Muscle of leg (tissue), 11 donors: Measurements from ENCODE around the gene GYPA. TPM values are rescaled to one million over a fixed set of nuclear protein-coding genes. Genes with fewer than 3 reads are reported as not detected.
"Not testable (repeated sequence)": the region's sequence is repeated elsewhere in the genome, so short reads cannot be mapped to it uniquely, and the experiment has no call there.

Experiments used
- DNase-seq: peaks from one replicate; pipeline ENCODE4 v3.0.0; 2013
- H3K27ac ChIP-seq: one replicate; pipeline ENCODE4 v1.5.1; 2013; ENCODE audit warnings: mild to moderate bottlenecking, low read length, control low read depth
- H3K27me3 ChIP-seq: one replicate; pipeline ENCODE4 v1.6.1; 2013; ENCODE audit warnings: low read length; ENCODE audit not compliant: control insufficient read depth, insufficient read depth
- H3K36me3 ChIP-seq: one replicate; pipeline ENCODE4 v1.6.1; 2013; ENCODE audit warnings: low read length; ENCODE audit not compliant: control insufficient read depth, insufficient read depth
- H3K4me1 ChIP-seq: one replicate; pipeline ENCODE4 v1.6.1; 2013; ENCODE audit warnings: low read length; ENCODE audit not compliant: control insufficient read depth, insufficient read depth
- H3K4me3 ChIP-seq: one replicate; pipeline ENCODE4 v1.5.1; 2013; ENCODE audit warnings: low read length, control low read depth
- H3K9me3 ChIP-seq: replicated peaks from 2 replicates; pipeline ENCODE4 v1.6.1; 2013; ENCODE audit warnings: low read depth, low read length; ENCODE audit not compliant: control insufficient read depth
- WGBS: methylation state at CpG from one replicate; pipeline ENCODE4 v1.1.5; 2013; ENCODE audit warnings: missing lambda C conversion rate; ENCODE audit not compliant: insufficient coverage; 5-methylcytosine and 5-hydroxymethylcytosine counted together
- polyA plus RNA-seq, 8 donors: library from polyadenylated mRNA; unstranded; fragments of 120-200 nt; gene quantifications; one replicate each; pipeline versions ENCODE4 v1.2.1 to v1.2.3, GENCODE V29; 2013; ENCODE audit warnings: inconsistent platforms in 1 of 8, low replicate concordance in 1 of 8; ENCODE audit not compliant: insufficient read length in 8 of 8, insufficient read depth in 1 of 8
- total RNA-seq: library from RNA; stranded (reverse); fragments of 120-200 nt; gene quantifications from one replicate; pipeline ENCODE4 v1.2.4, GENCODE V29; 2013

The GYPA gene
- total and polyA plus RNA-seq, 9 donors, result 2.8 to 8.1 (median 4.5) TPM

- H3K36me3 ChIP-seq, DNase-seq, H3K27me3 ChIP-seq, H3K27ac ChIP-seq, H3K4me3 ChIP-seq, H3K4me1 ChIP-seq, H3K9me3 ChIP-seq: not testable (repeated sequence)
- no CpG with 5 or more reads among the region's 4 CpGs for WGBS
These were observed 4.3 kb downstream of the GYPA start for GRCh38 chr4:144136189-144136588.

GRCh38 chr4:144130167-144130566 is 10.4 kb downstream of the GYPA start:
- no CpG with 5 or more reads among the region's 1 CpG for WGBS
- not testable (repeated sequence) for H3K9me3 ChIP-seq, DNase-seq, H3K27me3 ChIP-seq, H3K36me3 ChIP-seq, H3K4me3 ChIP-seq, H3K27ac ChIP-seq, H3K4me1 ChIP-seq

- not testable (repeated sequence) for DNase-seq, H3K4me1 ChIP-seq, H3K9me3 ChIP-seq, H3K27me3 ChIP-seq, H3K4me3 ChIP-seq, H3K36me3 ChIP-seq, H3K27ac ChIP-seq
- whole genome bisulfite sequencing, result 57% methylated on average over 1 of the region's 4 CpGs
These were observed 11.1 kb downstream of the GYPA start for GRCh38 chr4:144129336-144129875.

GRCh38 chr4:144128709-144129320 is 11.7 kb downstream of the GYPA start:
- not testable (repeated sequence) for H3K9me3 ChIP-seq, H3K27ac ChIP-seq, H3K4me3 ChIP-seq, DNase-seq, H3K36me3 ChIP-seq, H3K4me1 ChIP-seq, H3K27me3 ChIP-seq
- WGBS, result no CpG with 5 or more reads among the region's 5 CpGs

- not testable (repeated sequence) for DNase-seq, H3K36me3 ChIP-seq, H3K27ac ChIP-seq, H3K4me1 ChIP-seq, H3K9me3 ChIP-seq, H3K4me3 ChIP-seq, H3K27me3 ChIP-seq
- 59% methylated on average over 1 of the region's 2 CpGs for WGBS
These were observed 15.4 kb downstream of the GYPA start for GRCh38 chr4:144125109-144125508.

- not testable (repeated sequence) for H3K27me3 ChIP-seq, H3K4me1 ChIP-seq, H3K9me3 ChIP-seq, H3K36me3 ChIP-seq, H3K27ac ChIP-seq, H3K4me3 ChIP-seq
- peak; percentile 8 for DNase-seq
- WGBS, result 57% methylated on average over 1 of the region's 4 CpGs
These were observed 16.4 kb downstream of the GYPA start for GRCh38 chr4:144123982-144124635.

- DNase-seq, H3K36me3 ChIP-seq, H3K27me3 ChIP-seq, H3K9me3 ChIP-seq, H3K4me3 ChIP-seq, H3K27ac ChIP-seq, H3K4me1 ChIP-seq: not testable (repeated sequence)
- 86% methylated on average over 1 of the region's 3 CpGs for WGBS
These were observed 17.2 kb downstream of the GYPA start for GRCh38 chr4:144123269-144123668.

- not testable (repeated sequence) for H3K36me3 ChIP-seq
- no CpG with 5 or more reads among the region's 5 CpGs for whole genome bisulfite sequencing
These were observed 20.8 kb downstream of the GYPA start for GRCh38 chr4:144119752-144120151.

GRCh38 chr4:144115519-144115918 is 25.0 kb downstream of the GYPA start:
- no peak overlapping the region for H3K27ac ChIP-seq
- DNase-seq, result no peak
- 100% methylated on average over 2 of the region's 4 CpGs for WGBS
- no peaks in the 10 kb centered on the region for H3K27me3 ChIP-seq
- H3K4me1 ChIP-seq, result no peaks in the 10 kb centered on the region
- no peak overlapping the region for H3K4me3 ChIP-seq
- H3K9me3 ChIP-seq, result no peaks in the 10 kb centered on the region
- no peaks in the 10 kb centered on the region for H3K36me3 ChIP-seq

More at GRCh38 chr4:144119752-144120151, 20.8 kb downstream of the GYPA start:
- H3K27ac ChIP-seq, H3K4me3 ChIP-seq, H3K4me1 ChIP-seq, H3K9me3 ChIP-seq, DNase-seq, H3K27me3 ChIP-seq: not testable (repeated sequence)

- Histone ChIP-seq H3K9me3 (no peaks in the 10 kb centered on the region), H3K4me3 (no peak overlapping the region), H3K27ac (no peak overlapping the region), H3K27me3 (no peaks in the 10 kb centered on the region), H3K4me1 (no peaks in the 10 kb centered on the region), H3K36me3 (no peaks in the 10 kb centered on the region)
- 33% methylated on average over 1 of the region's 2 CpGs for WGBS
- no peak for DNase-seq
These were observed 27.0 kb downstream of the GYPA start for GRCh38 chr4:144113546-144113945.
